ENCODE data around the gene TOB1. TPM values are rescaled to one million over a fixed set of nuclear protein-coding genes. Genes with fewer than 3 reads are reported as not detected.

The TOB1 gene
- total RNA-seq, 2 experiments from 2014 or later: 34.4 to 40.5 TPM

DNA sequence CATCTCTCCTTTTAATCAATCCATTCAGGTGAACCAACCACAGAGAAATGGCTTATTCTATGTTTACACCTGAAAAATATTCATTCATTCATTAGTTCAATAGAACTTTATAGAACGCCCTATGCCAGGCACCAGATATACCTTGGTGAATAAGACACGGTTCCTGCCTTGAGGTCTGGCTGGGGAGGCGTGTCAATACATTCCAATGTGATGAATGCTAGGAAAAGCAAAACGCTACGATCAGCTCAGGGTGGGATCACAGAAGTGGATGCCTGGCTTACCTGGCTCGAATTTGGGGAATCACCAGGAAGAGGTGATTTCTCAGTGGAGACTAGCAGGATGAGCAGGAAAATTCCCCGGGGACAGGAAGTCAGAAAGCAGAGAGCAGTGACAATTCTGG, 48.3 kb downstream of the TOB1 start:
- H3K27me3 Mint-ChIP-seq: peaks cover 12% of the 10 kb centered on the region

DNA sequence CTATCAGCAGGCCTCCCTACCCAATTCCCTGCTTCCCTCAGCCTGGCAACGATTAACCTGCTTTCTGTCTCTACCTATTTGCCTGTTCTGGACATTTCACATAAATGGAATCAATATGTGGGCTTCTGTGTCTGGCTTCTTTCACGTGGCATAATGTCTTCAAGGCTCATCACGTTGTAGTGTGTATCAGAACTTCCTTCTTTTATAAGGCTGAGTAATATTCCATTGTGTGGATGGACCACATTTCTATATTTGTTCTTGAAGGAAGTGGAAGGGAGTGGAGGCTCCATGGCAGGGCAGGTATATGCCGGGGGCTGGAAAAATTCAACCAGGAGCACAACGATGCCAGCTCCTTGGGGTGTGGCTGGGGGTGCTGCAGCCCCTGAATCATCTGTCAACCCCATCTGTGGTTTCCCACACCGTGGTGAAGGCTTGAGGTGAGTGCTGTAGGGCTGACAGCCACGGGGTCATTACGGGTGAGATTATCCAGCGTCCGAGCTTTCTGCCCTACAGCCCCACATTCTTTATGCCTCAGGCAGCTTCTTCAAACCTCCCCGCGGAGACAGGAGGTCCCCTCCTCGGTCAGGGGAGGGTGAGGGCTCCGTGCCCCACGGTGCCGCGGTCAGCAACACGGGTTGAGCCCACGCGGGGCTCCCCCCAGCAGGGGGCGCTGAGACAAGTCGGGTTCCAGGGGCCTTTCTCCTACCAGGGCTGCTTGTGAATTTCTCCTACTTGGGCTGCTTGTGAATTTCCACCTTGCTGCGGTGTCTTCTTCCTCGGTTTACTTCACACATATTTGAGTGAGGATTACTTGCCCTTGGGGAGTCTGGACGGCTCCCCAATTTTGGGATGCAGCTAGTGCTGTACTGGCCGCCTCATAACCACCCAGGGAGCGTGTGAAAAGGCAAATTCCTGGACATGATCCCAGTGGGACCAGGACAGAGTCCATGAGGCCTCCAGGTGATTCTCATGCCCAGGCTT, 49.1 kb downstream of the TOB1 start:
- peak; percentile 71 for ATAC-seq
- H3K27me3 Mint-ChIP-seq: peaks cover 12% of the 10 kb centered on the region
- ChIA-PET POLR2A (no interaction called here), CTCF (interaction anchor here (0.6 to 2.7 kb wide), 28 partner anchors 9 to 225 kb away, joined by 3 to 12 read pairs (median 3); no protein-coding TSS in a partner anchor)
- no peaks in the 10 kb centered on the region for H3K36me3 Mint-ChIP-seq (ENCODE audit: low read depth)
- no peak overlapping the region for H3K27ac Mint-ChIP-seq
- peak; percentile 60 for DNase-seq
- H3K4me1 Mint-ChIP-seq (ENCODE audit: low read depth): peaks cover 6% of the 10 kb centered on the region
- no peak overlapping the region for H3K4me3 Mint-ChIP-seq
- intact Hi-C loops (cut with micrococcal nuclease): no loop called here
- no peaks in the 10 kb centered on the region for H3K9me3 Mint-ChIP-seq
- TF ChIP-seq, protein P1, sequence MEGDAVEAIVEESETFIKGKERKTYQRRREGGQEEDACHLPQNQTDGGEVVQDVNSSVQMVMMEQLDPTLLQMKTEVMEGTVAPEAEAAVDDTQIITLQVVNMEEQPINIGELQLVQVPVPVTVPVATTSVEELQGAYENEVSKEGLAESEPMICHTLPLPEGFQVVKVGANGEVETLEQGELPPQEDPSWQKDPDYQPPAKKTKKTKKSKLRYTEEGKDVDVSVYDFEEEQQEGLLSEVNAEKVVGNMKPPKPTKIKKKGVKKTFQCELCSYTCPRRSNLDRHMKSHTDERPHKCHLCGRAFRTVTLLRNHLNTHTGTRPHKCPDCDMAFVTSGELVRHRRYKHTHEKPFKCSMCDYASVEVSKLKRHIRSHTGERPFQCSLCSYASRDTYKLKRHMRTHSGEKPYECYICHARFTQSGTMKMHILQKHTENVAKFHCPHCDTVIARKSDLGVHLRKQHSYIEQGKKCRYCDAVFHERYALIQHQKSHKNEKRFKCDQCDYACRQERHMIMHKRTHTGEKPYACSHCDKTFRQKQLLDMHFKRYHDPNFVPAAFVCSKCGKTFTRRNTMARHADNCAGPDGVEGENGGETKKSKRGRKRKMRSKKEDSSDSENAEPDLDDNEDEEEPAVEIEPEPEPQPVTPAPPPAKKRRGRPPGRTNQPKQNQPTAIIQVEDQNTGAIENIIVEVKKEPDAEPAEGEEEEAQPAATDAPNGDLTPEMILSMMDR (IDR thresholded peaks at IDR 0.05): peak; percentile 88

More for the DNA sequence above, 48.3 kb downstream of the TOB1 start:
- Mint-ChIP-seq H3K36me3 (ENCODE audit: low read depth) (no peaks in the 10 kb centered on the region), H3K27ac (no peak overlapping the region), H3K4me1 (ENCODE audit: low read depth) (peaks cover 6% of the 10 kb centered on the region), H3K9me3 (no peaks in the 10 kb centered on the region), H3K4me3 (no peak overlapping the region)
- intact Hi-C loops (cut with micrococcal nuclease): no loop called here
- TF ChIP-seq, protein P1 (IDR thresholded peaks at IDR 0.05): no peak
- ChIA-PET POLR2A (no interaction called here), CTCF (interaction anchor here (0.6 to 2.7 kb wide), 11 partner anchors 14 to 187 kb away, joined by 3 to 12 read pairs (median 3); no protein-coding TSS in a partner anchor)
- no peak for ATAC-seq
- no peak for DNase-seq

DNA sequence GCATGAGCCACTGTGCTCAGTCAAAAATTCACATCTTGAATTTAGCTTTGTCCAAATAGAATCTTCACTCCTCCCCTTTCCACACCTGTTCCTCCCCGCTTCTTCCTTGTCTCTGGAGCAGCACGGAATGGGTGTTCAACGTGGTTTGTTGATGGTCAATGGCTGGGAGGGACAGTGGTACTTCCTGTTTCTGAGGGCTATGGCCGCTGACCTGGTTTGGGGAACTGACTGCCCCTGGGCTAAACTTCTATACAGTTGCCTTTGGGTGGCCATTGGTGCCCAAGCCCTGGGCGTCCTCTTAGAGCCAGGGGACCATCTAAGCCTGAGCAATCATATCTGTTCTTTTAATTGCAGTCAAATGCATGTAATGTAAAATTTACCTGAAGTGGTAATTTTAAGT, 49.9 kb downstream of the TOB1 start:
- H3K9me3 Mint-ChIP-seq: no peaks in the 10 kb centered on the region
- TF ChIP-seq, protein P1 (IDR thresholded peaks at IDR 0.05): no peak
- ChIA-PET CTCF (interaction anchor here (0.8 to 1.8 kb wide), 15 partner anchors 10 to 226 kb away, joined by 3 to 9 read pairs (median 3); no protein-coding TSS in a partner anchor), POLR2A (no interaction called here)
- H3K4me1 Mint-ChIP-seq (ENCODE audit: low read depth): peaks cover 6% of the 10 kb centered on the region
- H3K27ac Mint-ChIP-seq: no peak overlapping the region
- no peaks in the 10 kb centered on the region for H3K36me3 Mint-ChIP-seq (ENCODE audit: low read depth)
- DNase-seq: no peak
- no peak overlapping the region for H3K4me3 Mint-ChIP-seq
- intact Hi-C loops (cut with micrococcal nuclease): no loop called here
- peaks cover 12% of the 10 kb centered on the region for H3K27me3 Mint-ChIP-seq
- no peak for ATAC-seq

DNA sequence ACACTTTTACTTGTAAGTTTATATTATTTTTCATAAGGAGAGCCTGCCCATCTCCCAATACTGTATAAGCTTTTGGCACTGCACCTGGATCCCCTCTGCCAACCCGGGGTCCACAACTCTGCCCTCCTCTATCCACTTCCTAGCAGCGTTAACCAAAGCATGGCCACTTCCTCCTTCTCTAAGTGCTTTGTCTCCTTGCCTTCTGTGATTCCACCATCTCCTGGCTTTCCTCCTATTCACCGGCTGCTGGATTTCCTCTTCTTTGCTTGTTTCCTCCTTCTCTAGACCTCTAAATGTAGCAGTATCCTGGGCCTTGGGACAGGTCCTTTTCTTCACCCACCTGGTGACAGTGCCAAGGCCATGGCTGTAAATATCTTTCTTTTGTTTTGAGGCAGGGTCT, 50.8 kb downstream of the TOB1 start:
- peaks cover 6% of the 10 kb centered on the region for H3K4me1 Mint-ChIP-seq (ENCODE audit: low read depth)
- no peak overlapping the region for H3K4me3 Mint-ChIP-seq
- ChIA-PET POLR2A (no interaction called here), CTCF (interaction anchor here (1.5 to 1.8 kb wide), 5 partner anchors 23 to 140 kb away, joined by 3 to 5 read pairs (median 3); no protein-coding TSS in a partner anchor)
- DNase-seq (no peak), ATAC-seq (no peak)
- H3K36me3 Mint-ChIP-seq (ENCODE audit: low read depth): no peaks in the 10 kb centered on the region
- H3K27ac Mint-ChIP-seq: no peak overlapping the region
- peaks cover 12% of the 10 kb centered on the region for H3K27me3 Mint-ChIP-seq
- no peaks in the 10 kb centered on the region for H3K9me3 Mint-ChIP-seq
- TF ChIP-seq, protein P1 (IDR thresholded peaks at IDR 0.05): no peak
- intact Hi-C loops (cut with micrococcal nuclease): no loop called here

DNA sequence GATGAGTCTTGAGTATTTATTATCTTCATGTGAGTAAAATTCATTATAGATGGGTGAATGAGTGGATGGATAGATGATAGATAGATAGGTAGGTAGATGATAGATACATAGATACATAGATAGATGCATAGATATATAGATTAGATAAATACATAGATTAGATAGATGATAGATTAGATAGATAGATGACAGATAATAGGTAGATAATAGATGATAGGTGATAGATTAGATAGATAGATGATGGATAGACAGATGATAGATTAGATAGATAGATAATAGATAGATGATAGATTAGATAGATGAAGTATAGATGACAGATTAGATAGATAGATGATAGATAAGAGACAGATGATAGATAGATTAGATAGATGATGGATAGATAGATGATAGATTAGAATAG, 52.6 kb downstream of the TOB1 start:
- Mint-ChIP-seq H3K27ac (no peak overlapping the region), H3K4me3 (no peak overlapping the region), H3K36me3 (ENCODE audit: low read depth) (no peaks in the 10 kb centered on the region), H3K4me1 (ENCODE audit: low read depth) (no peaks in the 10 kb centered on the region), H3K27me3 (peaks cover 12% of the 10 kb centered on the region), H3K9me3 (no peaks in the 10 kb centered on the region)
- CTCF ChIA-PET: no interaction called here
- TF ChIP-seq, protein P1 (IDR thresholded peaks at IDR 0.05): no peak
- no peak for DNase-seq
- no peak for ATAC-seq
- POLR2A ChIA-PET: no interaction called here
- intact Hi-C loops (cut with micrococcal nuclease): no loop called here
